Measurements from ENCODE around the gene INSIG2. TPM values are rescaled to one million over a fixed set of nuclear protein-coding genes. Genes with fewer than 3 reads are reported as not detected.

INSIG2 gene
- total RNA-seq, 1 experiment from 2014 or later = 8.7 TPM

DNA sequence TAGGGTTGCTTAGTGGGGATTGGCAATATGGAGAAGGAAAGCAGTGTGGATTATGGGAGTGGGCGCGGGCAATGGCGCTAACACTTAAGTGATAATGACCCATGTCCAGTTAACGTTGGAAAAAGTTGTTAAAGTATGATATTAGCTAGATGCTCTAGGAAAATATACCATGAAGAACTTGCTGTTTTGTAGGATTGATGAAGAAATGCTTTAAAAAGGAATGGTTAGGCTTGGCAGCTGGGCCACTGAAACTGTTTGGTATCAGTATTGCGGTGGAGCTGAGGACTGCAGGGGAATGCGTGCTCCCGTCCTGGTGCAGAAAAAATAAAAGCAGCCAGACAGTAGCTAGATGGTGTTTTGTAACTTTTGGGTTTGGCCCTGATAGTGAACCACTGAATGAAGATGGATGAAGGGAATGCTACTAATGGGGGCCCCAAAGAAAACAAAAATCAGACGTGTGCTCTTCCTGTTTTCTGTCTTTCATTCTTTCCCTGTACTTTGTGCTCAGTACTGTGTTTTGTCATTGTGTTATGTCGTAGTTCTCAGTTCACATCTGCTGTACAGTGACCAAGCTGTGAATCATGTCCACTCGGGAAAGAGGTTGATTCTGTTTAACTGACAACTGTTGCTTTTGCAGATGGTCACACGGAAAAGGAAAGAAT lies 999 bp downstream of the INSIG2 start:
- TF ChIP-seq, protein P1, sequence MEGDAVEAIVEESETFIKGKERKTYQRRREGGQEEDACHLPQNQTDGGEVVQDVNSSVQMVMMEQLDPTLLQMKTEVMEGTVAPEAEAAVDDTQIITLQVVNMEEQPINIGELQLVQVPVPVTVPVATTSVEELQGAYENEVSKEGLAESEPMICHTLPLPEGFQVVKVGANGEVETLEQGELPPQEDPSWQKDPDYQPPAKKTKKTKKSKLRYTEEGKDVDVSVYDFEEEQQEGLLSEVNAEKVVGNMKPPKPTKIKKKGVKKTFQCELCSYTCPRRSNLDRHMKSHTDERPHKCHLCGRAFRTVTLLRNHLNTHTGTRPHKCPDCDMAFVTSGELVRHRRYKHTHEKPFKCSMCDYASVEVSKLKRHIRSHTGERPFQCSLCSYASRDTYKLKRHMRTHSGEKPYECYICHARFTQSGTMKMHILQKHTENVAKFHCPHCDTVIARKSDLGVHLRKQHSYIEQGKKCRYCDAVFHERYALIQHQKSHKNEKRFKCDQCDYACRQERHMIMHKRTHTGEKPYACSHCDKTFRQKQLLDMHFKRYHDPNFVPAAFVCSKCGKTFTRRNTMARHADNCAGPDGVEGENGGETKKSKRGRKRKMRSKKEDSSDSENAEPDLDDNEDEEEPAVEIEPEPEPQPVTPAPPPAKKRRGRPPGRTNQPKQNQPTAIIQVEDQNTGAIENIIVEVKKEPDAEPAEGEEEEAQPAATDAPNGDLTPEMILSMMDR (conservative IDR thresholded peaks at IDR 0.05) = peak; percentile 48
- Mint-ChIP-seq H3K4me3 (peak overlapping the region; percentile 87 to 95), H3K4me1 (peaks cover 15 to 16% of the 10 kb centered on the region in 2 experiments), H3K27me3 (ENCODE audit: low read depth) (no peaks in the 10 kb centered on the region), H3K36me3 (ENCODE audit: insufficient read depth in 1 of 3, low read depth in 3 of 3) (peaks cover 0 to 4% (median 2%) of the 10 kb centered on the region in 3 experiments; a peak in 2 of 7 replicates), H3K27ac (no peak overlapping the region; a peak in 1 of 7 replicates), H3K9me3 (no peaks in the 10 kb centered on the region; a peak in 1 of 5 replicates)
- Histone ChIP-seq H2BK12ac (ENCODE audit: insufficient read length, low read depth, low read length) (no peak overlapping the region), H3K79me2 (ENCODE audit: insufficient read depth, low read length) (peaks cover 9% of the 10 kb centered on the region; the same call in 1 of the 2 replicates), H2AK5ac (ENCODE audit: insufficient read length, low read length) (no peak overlapping the region), H3K14ac (ENCODE audit: insufficient read depth, low read length) (no peak overlapping the region), H2BK5ac (ENCODE audit: insufficient read length, low read length) (no peak overlapping the region), H3K27ac (ENCODE audit: insufficient read length, low read depth, low read length) (no peak overlapping the region), H3K9ac (ENCODE audit: extremely low read depth, insufficient read length, low read length) (peak overlapping the region; percentile 82), H3K4me2 (ENCODE audit: insufficient read depth, insufficient read length, low read length) (peak overlapping the region; percentile 74), H2BK15ac (ENCODE audit: low read depth, low read length) (no peak overlapping the region), H3K18ac (ENCODE audit: insufficient read length, low read depth, low read length) (no peak overlapping the region), H2AFZ (ENCODE audit: low read length) (no peak overlapping the region), H4K8ac (replicated peaks; ENCODE audit: insufficient read length, low read depth, low read length) (no peak overlapping the region), H3T11ph (ENCODE audit: low read length) (no peak overlapping the region), H2BK20ac (ENCODE audit: low read depth, low read length, poor library complexity, severe bottlenecking) (no peak overlapping the region), H4K20me1 (ENCODE audit: control insufficient read depth, insufficient read depth, insufficient read length) (no peaks in the 10 kb centered on the region), H3K4me1 (ENCODE audit: insufficient read depth, low read length) (peaks cover 3% of the 10 kb centered on the region; the same call in 1 of the 2 replicates), H3K27me3 (ENCODE audit: insufficient read depth, low read length) (no peaks in the 10 kb centered on the region), H3K23me2 (ENCODE audit: insufficient read length, low read depth, low read length, poor library complexity, severe bottlenecking) (no peaks in the 10 kb centered on the region), H3K56ac (ENCODE audit: insufficient read length, low read depth, low read length) (no peak overlapping the region), H3K9me3 (ENCODE audit: control insufficient read depth, low read depth, low read length) (no peaks in the 10 kb centered on the region), H4K5ac (ENCODE audit: insufficient read length, low read depth, low read length) (no peak overlapping the region), H3K79me1 (ENCODE audit: insufficient read depth, low read depth, low read length, poor library complexity, severe bottlenecking) (no peaks in the 10 kb centered on the region), H3K23ac (ENCODE audit: insufficient read length, low read depth, low read length) (no peak overlapping the region), H2BK120ac (ENCODE audit: low read depth, low read length, poor library complexity, severe bottlenecking) (no peak overlapping the region), H4K91ac (ENCODE audit: insufficient read length, low read depth, low read length) (no peak overlapping the region), H3K4ac (ENCODE audit: low read depth, low read length) (no peak overlapping the region)
- no peak for DNase-seq
- WGBS (ENCODE audit: extremely low coverage, insufficient read length, low lambda C conversion rate) = no CpG with 5 or more reads among the region's 11 CpGs

All from H9 (cell line).